Measurements from ENCODE around the gene OSBP.
"Not testable (repeated sequence)": the region's sequence is repeated elsewhere in the genome, so short reads cannot be mapped to it uniquely, and the experiment has no call there.

The OSBP gene

GRCh38 chr11:59551659-59552521 is 63.7 kb downstream of the OSBP start:
- peak overlapping the region; percentile 58 for H3K27ac ChIP-seq

DNA sequence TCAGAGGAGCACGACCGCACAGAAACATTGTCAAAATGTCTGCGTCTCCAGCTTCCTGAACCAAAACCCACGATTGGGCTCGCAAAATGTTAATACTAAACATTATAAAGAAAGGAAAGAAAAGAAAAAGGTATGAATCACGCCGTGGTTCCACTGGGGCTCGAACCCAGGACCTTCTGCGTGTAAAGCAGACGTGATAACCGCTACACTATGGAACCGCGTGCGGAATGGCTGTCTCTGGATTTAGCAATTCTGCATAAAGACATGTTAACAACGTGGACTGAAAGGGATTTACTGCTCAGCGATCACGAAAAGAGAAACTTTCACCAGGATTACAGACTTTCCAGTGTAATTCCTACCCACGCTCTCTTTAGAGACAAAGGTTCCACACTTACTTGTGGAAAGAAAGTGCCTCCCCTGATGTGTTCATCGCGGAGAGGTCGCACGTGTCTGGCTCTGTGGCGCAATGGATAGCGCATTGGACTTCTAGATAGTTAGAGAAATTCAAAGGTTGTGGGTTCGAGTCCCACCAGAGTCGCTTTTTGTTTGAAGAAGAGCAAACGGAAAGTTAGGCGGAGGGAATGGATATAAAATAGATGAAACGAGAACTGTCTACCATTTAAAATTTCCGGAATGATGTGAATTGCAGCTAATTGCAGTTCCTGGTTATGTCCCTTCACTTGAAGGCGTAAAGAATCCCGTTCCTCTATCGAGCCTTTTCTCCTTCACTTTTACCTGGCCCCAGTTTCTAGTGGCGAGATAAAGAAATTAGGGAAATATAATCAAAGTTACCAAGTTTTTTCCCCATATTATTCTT is 64.5 kb downstream of the OSBP start:
- H3K27ac ChIP-seq = peak overlapping the region; percentile 58
- TF ChIP-seq, protein P1, sequence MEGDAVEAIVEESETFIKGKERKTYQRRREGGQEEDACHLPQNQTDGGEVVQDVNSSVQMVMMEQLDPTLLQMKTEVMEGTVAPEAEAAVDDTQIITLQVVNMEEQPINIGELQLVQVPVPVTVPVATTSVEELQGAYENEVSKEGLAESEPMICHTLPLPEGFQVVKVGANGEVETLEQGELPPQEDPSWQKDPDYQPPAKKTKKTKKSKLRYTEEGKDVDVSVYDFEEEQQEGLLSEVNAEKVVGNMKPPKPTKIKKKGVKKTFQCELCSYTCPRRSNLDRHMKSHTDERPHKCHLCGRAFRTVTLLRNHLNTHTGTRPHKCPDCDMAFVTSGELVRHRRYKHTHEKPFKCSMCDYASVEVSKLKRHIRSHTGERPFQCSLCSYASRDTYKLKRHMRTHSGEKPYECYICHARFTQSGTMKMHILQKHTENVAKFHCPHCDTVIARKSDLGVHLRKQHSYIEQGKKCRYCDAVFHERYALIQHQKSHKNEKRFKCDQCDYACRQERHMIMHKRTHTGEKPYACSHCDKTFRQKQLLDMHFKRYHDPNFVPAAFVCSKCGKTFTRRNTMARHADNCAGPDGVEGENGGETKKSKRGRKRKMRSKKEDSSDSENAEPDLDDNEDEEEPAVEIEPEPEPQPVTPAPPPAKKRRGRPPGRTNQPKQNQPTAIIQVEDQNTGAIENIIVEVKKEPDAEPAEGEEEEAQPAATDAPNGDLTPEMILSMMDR (conservative IDR thresholded peaks at IDR 0.05) = no peak

More at GRCh38 chr11:59551659-59552521, 63.7 kb downstream of the OSBP start:
- TF ChIP-seq, protein P1 (conservative IDR thresholded peaks at IDR 0.05) = no peak

DNA sequence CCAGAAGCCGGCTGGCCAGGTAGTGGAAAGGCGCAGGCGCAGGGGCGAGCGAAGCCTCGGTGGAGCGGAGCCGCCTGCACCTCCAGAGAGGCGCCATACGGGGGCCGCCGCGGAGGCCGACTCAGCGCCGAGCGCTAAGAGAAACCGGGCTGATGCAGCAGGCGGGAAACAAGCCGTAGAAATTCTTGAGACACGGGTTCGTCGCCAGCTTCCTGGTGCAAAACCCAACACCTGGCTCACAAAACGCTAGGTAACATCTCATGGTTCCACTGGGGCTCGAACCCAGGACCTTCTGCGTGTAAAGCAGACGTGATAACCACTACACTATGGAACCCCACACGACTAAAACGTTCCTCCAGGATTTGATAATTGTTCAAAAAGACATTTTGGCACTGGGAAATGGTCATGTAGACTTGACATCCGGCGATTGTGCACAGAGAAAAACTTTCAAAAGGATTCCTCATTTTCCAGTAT is 65.2 kb downstream of the OSBP start:
- TF ChIP-seq, protein P1 (conservative IDR thresholded peaks at IDR 0.05) = peak; percentile 66
- H3K27ac ChIP-seq = peak overlapping the region; percentile 58

DNA sequence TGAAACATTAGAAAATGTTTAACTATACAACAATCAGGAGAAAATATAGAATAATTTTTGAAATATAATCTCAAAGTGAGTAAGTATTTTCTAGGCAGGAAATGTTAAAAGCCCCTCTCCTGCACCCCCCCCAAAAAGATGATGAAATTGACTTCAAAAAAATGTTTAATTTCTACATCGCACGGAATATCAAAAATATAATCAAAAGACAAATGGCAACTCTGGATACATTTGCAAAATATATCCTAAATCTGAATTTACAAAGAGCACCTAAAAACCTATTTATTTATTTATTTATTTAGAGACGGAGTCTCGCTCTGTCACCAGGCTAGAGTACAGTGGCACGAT is 67.3 kb downstream of the OSBP start:
- no peak overlapping the region for H3K27ac ChIP-seq
- TF ChIP-seq, protein P1 (conservative IDR thresholded peaks at IDR 0.05) = no peak

- not testable (repeated sequence) for H3K27ac ChIP-seq
These were observed 67.8 kb downstream of the OSBP start for GRCh38 chr11:59547605-59548308.

- H3K27ac ChIP-seq = no peak overlapping the region
- TF ChIP-seq, protein P1 (conservative IDR thresholded peaks at IDR 0.05) = no peak
These were observed 70.2 kb downstream of the OSBP start for GRCh38 chr11:59545179-59546020.

- no peak overlapping the region for H3K27ac ChIP-seq
- TF ChIP-seq, protein P1 (conservative IDR thresholded peaks at IDR 0.05) = no peak
These were observed 70.8 kb downstream of the OSBP start for GRCh38 chr11:59544869-59545178.

- H3K27ac ChIP-seq = not testable (repeated sequence)
These were observed 71.9 kb downstream of the OSBP start for GRCh38 chr11:59543713-59544112.
